ENCODE data around the gene NISCH.

The NISCH gene

GRCh38 chr3:52528586-52529375 lies 73.4 kb downstream of the NISCH start:
- DNase-seq: no peak

GRCh38 chr3:52529376-52530333 lies 74.3 kb downstream of the NISCH start:
- no peak for DNase-seq

- DNase-seq: no peak
These were observed 75.8 kb downstream of the NISCH start for GRCh38 chr3:52530918-52531826.

GRCh38 chr3:52531860-52532516 lies 76.6 kb downstream of the NISCH start:
- no peak for DNase-seq

- DNase-seq: no peak
These were observed 77.1 kb downstream of the NISCH start for GRCh38 chr3:52532517-52532837.

GRCh38 chr3:52532838-52533622 lies 77.6 kb downstream of the NISCH start:
- DNase-seq: no peak

- peak; percentile 39 for DNase-seq
These were observed 78.3 kb downstream of the NISCH start, which contains the start of gene NT5DC2 for GRCh38 chr3:52533623-52534280. Gene NT5DC2, minus strand, starts transcription at chr3:52533857. Its CDS starts 120 bp downstream, at chr3:52533737.

- peak; percentile 9 for DNase-seq
These were observed 79.1 kb downstream of the NISCH start for GRCh38 chr3:52534281-52535183.

- DNase-seq: no peak
These were observed 80.2 kb downstream of the NISCH start for GRCh38 chr3:52535411-52536111.

- DNase-seq: no peak
These were observed 80.6 kb downstream of the NISCH start for GRCh38 chr3:52536112-52536368.

GRCh38 chr3:52536369-52537164 lies 81.2 kb downstream of the NISCH start, which contains the start of gene UQCC5:
Gene UQCC5, plus strand, starts transcription at chr3:52536605. Its CDS starts 151 bp downstream, at chr3:52536756.
- peak; percentile 86 for DNase-seq

GRCh38 chr3:52537165-52537620 lies 81.8 kb downstream of the NISCH start:
- no peak for DNase-seq

- no peak for DNase-seq
These were observed 82.5 kb downstream of the NISCH start for GRCh38 chr3:52537726-52538421.

GRCh38 chr3:52539010-52539653 lies 83.7 kb downstream of the NISCH start:
- no peak for DNase-seq

GRCh38 chr3:52541050-52541449 lies 85.6 kb downstream of the NISCH start:
- DNase-seq: no peak

Data from NCI-H1436 (cell line).